Muscle of back (tissue), 11 donors: ENCODE results near the gene SLC38A4. TPM values are rescaled to one million over a fixed set of nuclear protein-coding genes. Genes with fewer than 3 reads are reported as not detected.
"Not testable (repeated sequence)": the region's sequence is repeated elsewhere in the genome, so short reads cannot be mapped to it uniquely, and the experiment has no call there.

Experiments
- DNase-seq, 3 donors: peaks; one replicate each; pipeline versions ENCODE4 v3.0.0 to v3.0.0-alpha.2; 2013
- polyA plus RNA-seq, 10 donors: library from polyadenylated mRNA; unstranded; fragments of 120-200 nt; gene quantifications; one replicate each; pipeline ENCODE4 v1.2.1, GENCODE V29; 2013; ENCODE audit not compliant: insufficient read length in 10 of 10

Gene SLC38A4
- polyA plus RNA-seq, 10 donors, result 4.8 to 11.2 (median 6.7) TPM

DNA sequence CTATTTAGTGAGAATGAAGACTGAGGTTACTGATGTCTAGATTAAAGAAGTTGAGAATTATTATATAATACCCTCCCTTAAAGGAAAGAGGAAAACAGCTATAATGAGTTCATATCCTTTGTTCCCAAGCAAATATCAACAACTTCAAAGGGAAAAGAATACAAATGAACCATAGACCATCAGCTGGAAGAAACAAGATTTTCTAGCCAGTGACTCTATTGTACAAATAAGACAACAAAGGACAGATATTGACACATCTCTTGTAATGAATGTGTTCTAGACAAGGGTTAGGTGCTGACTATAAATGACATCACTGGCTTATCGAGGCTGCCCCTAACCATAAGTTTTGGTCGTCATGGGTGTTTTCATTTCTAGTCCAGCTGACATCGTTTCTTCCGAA, 48.2 kb downstream of the SLC38A4 start:
- DNase-seq, result no peak

- no peak for DNase-seq
These were observed 50.0 kb downstream of the SLC38A4 start for GRCh38 chr12:46775796-46776195.

DNA sequence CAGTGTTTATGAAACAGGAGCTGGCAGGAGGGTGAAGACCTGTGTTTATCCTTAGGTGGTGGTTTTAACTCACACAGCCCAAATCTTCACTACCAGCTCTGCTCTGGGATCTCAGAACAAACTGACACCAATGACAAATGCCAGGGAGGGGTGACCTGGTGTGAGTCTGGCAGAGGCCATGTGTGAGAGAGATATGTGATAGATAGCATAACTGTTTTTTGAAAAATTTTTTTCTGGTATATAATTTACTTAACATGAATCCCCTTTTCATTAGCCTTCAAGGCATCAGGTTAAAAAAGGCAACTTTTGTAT, 51.5 kb downstream of the SLC38A4 start:
- no peak for DNase-seq

DNA sequence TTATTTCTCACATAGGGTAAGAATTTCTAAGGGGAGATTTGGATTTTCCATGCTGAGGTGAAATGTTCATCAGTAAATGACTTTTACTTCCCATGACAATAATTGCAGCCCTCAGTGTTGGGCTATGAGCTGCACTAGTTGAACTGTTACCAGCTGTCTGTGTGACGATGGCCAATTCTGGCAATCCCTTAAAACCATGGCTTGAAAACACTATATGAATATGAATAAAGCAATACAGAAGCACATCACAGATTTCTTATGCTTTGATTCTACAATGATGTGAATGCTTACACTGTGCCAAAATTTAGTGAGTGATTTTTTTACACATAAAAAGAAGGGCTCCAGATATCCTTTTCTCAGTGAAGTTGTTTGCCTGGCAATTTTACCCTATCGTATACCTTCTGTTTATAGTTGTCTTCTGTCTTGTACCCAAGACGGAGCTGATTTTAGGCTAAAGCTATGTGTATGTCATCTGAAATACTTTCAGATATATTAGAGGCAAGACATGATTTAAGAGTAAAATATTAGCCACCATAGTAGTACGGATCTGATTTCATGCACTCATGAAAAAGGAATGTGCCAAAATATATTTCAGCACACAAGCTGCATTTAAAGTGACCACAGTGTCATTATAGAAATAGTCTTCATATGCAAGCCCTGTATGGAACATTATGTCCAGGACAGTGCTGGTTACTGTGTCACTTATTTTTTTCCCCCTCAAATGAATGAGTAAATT, 52.0 kb downstream of the SLC38A4 start:
- DNase-seq, result peak in 2 of 3 donors; percentile 39 to 67

DNA sequence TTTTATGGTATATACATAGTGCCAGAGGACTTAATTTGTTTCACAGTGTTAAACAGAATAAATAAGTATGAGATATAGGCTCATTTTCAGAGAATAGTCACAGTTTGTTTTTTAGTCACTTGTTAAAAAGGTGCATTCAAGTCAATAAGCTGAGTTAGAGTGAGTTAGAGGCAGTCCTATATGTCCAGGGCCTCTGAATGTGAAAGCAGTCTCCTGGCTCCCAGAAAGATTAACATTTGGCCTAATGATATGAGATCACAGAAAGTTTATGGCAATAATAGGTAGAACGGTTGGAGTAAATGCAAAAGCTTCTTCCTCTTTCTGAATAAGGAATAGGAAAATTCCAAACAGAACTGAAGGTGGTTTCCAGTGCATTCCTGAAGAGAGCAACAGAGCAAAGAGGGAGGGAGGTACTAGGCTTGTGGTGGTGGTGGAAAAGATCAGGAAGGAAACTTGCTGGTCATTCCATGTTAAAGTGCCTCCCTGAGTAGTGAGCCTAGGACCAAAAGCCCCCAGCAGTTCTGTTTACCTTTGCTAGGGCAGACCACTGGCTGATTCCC, 54.4 kb downstream of the SLC38A4 start:
- DNase-seq, result no peak

GRCh38 chr12:46770501-46771183, 55.2 kb downstream of the SLC38A4 start:
- DNase-seq, result peak; percentile 61 to 69 (median 69)

DNA sequence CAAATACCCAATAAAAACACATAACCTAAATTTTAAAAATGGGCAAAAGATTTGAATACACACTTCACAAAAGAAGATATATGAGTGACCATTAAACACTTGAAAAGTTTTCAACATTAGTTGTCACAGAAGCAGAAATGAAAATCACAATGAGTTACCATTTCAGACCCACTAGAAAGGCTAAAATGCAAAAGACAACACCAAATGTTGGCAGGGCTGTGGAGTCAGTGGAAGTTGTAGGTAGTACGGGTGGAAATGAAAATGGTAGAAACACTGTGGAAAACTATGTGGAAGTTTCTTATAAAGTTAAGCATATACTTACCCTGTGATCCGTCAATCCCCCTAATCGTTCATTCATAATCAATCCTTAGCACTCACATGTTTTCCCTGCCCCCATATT, 61.8 kb downstream of the SLC38A4 start:
- no peak for DNase-seq

- DNase-seq, result no peak
These were observed 62.6 kb downstream of the SLC38A4 start for GRCh38 chr12:46763230-46763629.

- DNase-seq, result no peak
These were observed 71.2 kb downstream of the SLC38A4 start for GRCh38 chr12:46754550-46754949.

GRCh38 chr12:46752396-46752795, 73.4 kb downstream of the SLC38A4 start:
- DNase-seq, result no peak

DNA sequence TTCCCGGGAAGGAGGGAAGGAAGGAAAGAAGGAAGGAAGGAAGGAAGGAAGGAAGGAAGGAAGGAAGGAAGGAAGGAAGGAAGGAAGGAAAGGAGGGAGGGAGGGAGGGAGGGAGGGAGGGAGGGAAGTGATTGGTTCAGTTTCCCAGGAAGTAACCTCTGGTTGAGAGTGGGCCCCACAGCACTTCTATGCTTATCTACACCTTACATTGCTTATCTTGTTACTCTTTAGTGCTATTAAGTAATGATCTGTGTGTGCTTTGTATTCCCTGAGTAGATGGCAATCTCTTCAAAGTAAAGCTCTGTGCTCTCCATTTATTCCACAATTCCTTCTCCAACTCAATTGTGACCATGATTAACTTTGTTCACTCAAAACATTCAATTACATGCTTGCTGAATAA, 74.6 kb downstream of the SLC38A4 start:
- no peak for DNase-seq

DNA sequence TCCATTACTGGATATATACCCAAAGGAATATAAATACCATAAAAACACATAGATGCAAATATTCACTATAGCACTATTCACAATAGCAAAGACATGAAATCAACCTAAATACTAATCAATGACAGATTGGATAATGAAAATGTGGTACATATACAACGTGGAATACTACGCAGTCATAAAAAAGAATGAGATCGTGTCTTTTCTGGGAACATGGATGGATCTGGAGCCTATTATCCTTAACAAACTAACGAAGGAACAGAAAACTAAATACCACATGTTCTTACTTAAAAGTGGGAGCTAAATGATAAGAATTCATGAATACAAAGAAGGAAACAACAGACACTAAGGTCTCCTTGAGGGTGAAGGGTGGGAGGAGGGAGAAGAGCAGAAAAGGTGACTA, 76.5 kb downstream of the SLC38A4 start:
- DNase-seq, result no peak

- DNase-seq, result peak in 1 of 3 donors; percentile 2
These were observed 81.5 kb downstream of the SLC38A4 start for GRCh38 chr12:46744283-46744682.

GRCh38 chr12:46743456-46743855, 82.3 kb downstream of the SLC38A4 start:
- DNase-seq, result peak in 1 of 3 donors; percentile 22

GRCh38 chr12:46742271-46742670, 83.5 kb downstream of the SLC38A4 start:
- not testable (repeated sequence) for DNase-seq

GRCh38 chr12:46725332-46725731, 100.5 kb downstream of the SLC38A4 start:
- no peak for DNase-seq

DNA sequence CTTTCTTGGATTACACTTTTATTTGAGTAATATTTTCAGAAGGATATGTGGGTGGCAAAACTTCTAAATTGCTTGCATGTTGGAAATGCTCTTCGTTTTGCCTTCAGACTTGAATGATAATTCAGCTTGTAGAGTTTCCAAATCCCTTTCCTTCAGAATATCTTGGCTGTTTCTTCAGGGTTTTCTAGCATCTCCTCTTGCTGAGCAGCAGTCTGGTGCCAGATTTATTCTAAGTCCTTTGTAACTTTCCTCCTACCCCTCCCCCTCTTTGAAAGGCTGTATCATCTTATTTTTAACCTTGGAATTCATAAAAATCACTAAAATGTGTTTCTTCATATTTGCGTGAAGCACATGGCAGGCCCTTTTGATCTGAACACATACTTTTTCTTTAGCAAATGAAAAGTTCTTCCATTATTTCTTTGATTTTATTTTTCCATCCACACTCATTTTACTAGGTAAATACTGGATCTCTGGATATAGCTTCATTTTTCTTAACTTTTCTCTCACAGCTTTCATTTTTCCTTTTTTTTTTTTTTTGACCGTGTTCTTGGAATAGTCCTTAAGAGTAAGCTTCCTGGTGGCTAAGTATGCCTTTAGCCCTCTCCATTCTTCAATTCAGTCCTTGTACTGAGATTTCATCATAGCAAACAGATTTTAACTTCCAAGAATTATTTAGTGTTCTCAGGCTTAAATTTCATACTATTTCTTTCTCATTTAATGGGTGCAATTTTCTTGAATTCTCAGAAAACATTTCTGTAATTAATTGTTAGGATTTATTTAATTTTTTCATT, 102.0 kb downstream of the SLC38A4 start:
- DNase-seq, result peak; percentile 39 to 64 (median 53)

DNA sequence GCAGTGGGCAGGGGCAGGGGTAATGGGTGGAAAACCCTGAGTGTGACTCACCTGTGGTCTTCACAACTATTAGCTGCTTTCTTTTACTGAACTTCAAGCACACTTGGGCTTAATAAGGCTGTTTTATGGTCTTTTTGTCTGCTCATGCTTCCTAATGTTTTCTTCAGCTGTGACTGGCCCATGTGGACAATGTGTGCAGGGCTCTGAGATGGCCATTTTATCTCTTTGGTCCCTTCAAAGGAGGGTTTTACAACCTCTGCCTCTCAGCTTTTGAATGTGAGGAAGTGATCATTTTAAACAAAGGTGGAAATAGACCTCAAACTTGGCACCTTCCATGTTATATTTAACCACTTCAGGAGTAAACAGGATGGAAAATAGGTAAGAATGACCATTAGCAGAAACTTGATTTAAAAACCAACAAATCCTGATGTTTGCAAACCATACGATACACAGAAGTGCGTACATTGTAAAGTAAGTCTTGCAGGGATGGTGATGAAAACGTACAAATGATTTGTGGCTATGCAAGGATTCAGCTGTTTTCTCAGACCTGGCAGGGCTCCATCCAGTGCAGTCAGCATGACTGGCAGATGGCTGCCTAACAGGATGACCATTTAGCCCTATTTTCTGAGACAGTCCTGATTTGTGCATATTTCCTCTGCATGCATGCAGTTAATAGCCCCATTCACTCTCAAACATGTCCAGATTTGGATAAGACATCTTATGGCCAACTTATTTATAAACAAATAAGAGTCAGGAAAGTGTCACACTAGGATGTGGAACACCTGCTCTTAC, 103.2 kb downstream of the SLC38A4 start:
- peak in 2 of 3 donors; percentile 66 to 74 for DNase-seq

GRCh38 chr12:46718495-46718894, 107.3 kb downstream of the SLC38A4 start:
- no peak for DNase-seq

GRCh38 chr12:46717868-46718267, 107.9 kb downstream of the SLC38A4 start:
- peak in 1 of 3 donors; percentile 56 for DNase-seq

- DNase-seq, result no peak
These were observed 108.6 kb downstream of the SLC38A4 start for GRCh38 chr12:46717159-46717558.
